DMS153 (cell line): ENCODE data around the gene SIN3B.

ENCODE experiments used
- DNase-seq: peaks from one replicate; lab custom pipeline; 2025; lab: John Stamatoyannopoulos, UW

SIN3B gene

DNA sequence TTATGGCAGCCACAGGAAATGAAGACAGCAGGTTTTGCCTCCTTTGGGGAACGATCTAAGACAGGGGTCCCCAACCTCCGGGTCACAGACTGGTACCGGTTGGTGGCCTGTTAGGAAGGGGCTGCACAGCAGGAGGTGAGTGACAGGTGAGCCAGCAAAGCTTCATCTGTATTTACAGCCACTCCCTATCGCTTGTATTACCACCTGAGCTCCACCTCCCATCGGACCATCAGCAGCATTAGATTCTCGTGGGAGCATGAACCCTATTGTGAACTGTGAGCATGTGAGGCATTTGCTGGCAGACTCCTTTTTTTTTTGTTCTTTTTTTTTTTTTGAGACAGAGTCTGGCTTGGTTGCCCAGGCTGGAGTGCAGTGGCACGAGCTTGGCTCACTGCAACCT lies 81.8 kb downstream of the SIN3B start:
- no peak for DNase-seq

DNA sequence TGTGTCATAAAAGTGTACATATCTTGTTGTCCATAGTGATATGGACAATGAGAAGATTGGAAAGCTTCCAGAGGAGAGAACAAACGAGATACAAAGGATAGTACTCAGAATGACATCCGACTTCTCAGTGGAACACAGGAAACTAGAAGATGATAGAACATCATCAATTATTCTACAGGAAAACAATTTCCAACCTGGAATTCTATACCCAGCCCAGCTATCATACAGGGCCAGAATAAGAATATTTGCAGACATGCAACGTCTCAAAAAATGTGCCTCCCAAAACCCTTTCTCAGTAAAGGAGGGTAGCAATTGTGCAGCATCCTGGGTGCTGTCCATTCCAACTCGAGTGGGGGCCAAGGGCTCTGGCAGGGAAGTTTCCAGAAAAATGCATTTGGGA lies 83.6 kb downstream of the SIN3B start:
- DNase-seq: no peak

DNA sequence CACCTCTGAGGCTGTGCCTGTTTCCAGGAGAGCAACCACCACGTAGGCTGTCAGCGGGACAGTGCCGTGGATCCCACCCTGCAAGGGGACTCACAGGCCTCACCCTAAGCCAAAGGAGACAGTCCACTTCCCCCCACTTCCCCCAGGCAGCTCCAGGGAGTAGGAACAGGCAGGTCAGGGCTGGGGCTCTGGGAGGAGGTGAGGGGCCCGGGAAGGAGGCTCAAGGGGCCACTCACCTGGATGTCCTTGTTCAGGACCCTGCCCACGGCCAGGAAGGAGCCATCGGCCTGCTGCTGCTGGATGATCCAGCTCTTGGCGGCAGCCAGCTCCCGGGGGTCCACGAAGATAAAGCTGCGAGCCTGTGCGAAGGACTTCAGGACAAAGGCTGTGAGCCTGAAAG lies 85.2 kb downstream of the SIN3B start:
- DNase-seq: no peak

DNA sequence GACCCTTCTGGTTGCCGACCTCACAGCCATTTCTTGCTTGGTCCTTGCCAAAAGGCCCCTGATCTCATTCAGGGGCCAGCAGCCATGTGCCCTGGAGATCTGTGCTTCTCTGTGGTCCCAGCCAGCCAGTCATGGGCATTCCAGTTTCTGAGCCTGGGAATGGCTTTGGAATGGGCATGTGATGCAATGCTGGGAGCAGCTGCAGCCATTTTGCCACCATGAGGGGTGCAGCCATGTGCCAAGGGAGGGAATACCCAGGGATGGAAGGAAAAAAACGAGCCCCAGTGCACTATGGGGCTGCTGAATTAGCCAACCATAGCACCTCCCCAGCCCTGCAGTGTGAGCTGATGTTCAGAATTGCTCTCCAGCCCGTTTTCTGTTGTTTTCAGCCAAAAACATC lies 85.9 kb downstream of the SIN3B start:
- no peak for DNase-seq

DNA sequence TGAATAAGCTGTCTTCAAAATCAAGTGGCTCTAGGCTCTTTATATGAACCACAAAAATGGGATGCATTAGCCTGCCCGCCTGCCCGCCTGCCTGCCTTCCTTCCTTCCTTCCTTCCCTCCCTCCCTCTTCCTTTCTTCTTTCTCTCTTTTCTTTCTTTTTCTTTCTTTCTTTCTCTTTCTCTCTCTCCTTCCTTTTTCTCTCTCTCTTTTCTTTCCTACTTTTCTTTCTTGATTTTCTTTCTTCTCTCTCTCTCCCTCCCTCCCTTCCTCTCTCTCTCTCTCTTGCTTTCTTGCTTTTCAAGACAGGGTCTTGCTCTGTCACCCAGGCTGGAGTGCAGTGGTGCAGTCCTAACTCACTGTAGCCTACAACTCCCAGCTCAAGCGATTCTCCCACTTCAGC lies 86.5 kb downstream of the SIN3B start:
- no peak for DNase-seq

DNA sequence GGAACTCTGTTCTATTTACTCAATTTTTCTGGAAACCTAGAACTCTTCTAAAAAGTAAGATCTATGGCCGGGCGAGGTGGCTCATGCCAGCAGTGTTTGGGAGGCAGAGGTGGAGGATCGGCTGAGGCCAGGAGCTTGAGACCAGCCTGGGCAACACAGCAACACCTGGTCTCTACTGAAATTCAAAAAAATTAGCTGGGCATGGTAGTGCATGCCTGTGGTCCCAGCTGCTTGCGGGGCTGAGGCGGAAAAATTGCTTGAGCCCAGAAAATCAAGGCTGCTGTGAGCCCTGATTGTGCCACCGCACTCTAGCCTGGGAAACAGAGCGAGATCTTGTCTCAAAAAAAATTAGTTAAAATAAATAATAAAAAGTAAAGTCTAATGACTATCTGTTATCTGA lies 88.2 kb downstream of the SIN3B start:
- no peak for DNase-seq

DNA sequence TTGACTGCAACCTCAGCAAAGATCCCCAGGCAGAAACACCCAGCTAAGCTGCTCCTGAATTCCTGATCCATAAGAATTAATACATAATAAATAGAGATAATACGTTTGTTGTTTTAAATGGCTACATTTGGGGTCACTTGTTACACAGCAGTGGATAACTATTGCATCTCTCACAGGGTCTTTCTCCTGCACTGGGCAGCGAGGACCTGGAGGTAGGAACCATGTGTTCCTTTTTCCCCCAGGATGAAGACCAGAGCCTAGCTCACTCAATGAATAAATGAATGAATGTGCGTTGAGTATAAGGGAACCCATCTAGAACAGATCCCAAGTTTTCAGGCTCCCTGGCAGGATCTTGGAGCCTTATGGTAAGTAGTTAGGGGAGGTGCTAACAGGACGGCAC lies 90.3 kb downstream of the SIN3B start:
- no peak for DNase-seq

DNA sequence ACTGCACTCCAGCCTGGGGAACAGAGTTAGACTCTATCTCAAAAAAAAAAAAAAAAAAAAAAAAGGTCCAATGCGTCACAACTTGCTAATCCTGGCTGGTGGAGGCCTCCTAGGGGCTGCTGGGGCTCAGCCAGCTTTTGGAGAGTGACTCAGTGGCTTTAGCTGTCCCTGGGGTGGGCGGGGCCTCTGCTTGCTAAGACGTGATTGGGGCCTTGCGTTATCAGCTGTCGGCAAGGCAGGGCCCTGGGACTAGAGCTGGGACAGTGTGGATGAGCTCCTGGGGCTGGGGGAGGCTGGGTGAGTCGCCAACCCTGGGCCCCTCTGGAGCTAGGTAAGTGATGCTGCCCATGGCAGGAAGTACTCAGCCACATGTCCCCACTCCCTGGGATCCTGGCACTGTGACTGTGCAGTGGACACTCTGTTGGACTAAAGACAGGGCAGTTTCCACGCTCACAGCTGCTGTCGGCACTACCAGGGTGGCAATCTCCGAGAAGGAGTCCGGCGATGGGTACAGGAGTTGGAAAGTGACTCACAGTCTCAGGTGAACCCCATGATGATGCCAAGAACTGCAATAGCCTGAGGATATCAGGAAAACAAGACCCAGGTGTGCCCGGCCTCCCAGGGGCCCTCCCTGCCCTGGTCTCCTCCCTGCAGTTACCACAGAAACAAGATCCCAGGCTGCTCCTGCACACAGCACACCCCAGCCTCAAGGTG lies 91.8 kb downstream of the SIN3B start:
- DNase-seq: no peak

DNA sequence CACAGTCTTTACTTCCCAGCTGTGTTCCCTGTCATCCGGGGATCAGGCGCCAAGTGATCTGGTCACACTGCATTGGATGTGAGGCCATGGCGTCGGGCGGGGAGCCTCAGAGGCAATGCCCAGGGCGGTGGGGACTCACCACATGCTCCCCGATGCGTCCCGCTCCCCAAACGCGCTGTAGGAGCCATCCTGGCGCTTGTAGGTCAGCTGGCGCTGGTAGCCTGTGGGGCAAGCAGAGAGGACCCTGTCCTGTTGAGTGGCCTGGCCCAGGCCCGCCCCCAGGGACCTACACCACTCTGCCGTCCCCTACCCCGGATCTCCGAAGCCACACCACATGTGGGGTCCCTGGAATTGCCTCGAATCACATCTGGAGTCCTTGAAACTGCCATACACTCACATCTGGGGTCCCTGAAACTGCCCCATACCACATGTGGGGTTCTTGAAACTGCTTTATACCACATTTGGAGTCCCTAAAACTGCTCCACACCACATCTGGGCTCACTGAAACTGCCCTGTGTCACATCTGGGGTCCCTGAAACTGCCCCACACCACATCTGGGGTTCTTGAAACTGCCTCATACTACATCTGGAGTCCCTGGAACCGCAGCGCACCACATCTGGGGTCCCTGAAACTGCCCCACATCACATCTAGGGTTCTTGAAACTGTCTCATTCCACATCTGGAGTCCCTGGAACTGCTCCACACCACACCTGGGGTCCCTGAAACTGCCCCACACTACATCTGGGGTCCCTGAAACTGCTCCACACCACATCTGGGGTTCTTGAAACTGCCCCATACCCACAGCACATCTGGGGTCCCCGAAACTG lies 92.8 kb downstream of the SIN3B start:
- no peak for DNase-seq

DNA sequence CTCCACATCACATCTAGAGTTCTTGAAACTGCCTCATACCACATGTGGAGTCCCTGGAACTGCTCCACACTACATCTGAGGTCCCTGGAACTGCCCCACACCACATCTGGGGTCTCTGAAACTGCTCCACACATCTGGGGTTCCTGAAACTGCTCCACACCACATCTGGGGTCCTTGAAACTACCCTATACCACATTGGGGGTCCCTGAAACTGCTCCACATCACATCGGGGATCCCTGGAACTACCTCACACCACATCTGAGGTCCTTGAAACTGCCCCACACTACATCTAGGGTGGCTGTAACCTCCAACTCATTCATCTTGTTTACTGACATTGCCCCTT lies 93.4 kb downstream of the SIN3B start:
- DNase-seq: no peak

DNA sequence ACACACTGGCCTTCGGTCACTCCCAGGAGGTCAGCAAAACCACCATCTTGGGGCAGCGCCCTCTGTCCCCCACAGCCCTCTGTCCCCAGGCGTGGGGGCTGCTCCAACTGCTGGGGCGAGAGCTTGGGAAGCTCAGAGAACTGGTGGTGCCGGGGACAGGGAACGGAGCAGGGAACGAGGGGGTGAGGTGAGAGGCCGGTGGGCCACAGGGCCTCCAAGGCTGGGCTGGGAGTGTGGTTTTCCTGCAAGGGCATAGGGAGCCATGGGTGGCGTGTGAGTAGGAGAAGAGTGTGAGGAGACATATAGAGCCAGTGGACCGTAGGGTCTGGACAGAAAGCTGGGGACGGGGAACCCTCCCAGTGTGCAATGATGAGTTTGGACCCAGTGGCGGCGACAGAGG lies 93.8 kb downstream of the SIN3B start:
- no peak for DNase-seq

DNA sequence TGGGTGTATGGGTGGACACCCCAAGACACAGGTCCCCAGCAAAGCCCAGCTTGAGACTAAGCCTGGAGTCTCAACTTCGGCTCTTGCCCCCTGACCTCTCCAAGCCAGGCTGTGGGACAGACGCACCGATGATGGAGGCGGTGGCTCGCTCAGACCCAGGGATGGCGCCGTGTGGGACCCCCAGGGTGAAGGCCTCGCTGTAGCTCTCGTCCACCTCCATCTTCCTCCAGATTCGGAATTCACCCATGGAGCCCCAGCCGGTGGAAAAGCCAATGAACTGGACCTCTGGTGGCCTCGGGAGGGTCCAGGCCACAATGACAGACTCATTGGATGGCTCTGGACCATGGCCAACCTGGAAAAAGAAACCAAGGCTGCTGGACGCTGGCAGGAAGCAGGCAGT lies 98.7 kb downstream of the SIN3B start:
- no peak for DNase-seq

DNA sequence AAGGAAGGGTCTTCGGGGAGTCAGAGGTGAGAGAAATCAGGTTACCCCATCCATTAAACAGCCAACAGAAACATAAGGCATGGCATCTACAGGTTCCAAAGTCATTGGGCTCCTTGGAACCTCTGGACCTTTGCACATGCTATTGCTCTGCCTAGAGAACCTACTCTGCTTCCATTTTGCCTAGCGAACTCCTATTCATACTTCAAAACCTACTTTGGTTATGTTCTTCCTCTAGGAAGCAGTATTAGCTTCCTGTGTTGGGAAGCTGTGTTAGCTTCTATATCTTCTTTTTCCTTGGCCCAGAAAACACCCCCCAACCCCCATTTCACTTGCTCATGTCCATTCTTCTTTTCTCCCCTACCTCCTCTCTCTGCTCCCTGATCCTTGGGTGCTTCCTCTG lies 99.2 kb downstream of the SIN3B start:
- DNase-seq: no peak

DNA sequence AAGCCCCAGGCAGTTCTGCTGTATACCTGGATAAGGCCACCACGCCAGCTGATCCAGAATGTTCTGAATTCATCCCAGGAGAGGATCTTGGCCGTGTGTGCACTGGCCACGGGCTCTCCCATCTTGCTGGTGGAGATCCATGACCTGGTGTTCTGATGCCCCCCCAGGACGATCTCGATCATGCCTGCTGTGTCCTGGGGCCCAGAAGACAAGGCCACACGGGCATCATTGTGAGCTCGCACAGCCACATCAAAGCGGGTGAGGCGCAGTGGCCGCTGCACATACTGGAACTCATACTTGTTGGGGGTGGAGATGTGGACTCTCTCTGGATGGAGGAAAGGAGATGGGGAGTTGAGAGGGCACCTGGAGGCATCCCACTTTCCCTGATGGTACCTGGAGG lies 99.7 kb downstream of the SIN3B start:
- no peak for DNase-seq
